Transverse colon (tissue), 4 donors: Measurements from ENCODE around the gene LMTK2.

Experiments used
- CTCF ChIP-seq, 5 experiments: fragments of 200-600 bp in 3 of 5; fragments of 450-650 bp in 2 of 5; sonication (generic) in 3 of 5; IDR thresholded peaks; 1 replicate in 2 of 5; 2 replicates in 3 of 5; pipeline ENCODE4 v1.5.1; 2016 to 2017; ENCODE audit warnings: antibody characterized with exemption in 5 of 5, inconsistent platforms in 3 of 5, mild to moderate bottlenecking in 2 of 5, moderate library complexity in 1 of 5
- EP300 ChIP-seq: sonication (generic); formaldehyde crosslinking; IDR thresholded peaks from one replicate; pipeline ENCODE4 v1.6.1; 2017; ENCODE audit warnings: antibody characterized with exemption, low read depth
- POLR2A ChIP-seq: fragments of 450-650 bp; IDR thresholded peaks from one replicate; pipeline ENCODE4 v1.6.1; 2016; ENCODE audit warnings: antibody characterized with exemption, mild to moderate bottlenecking, moderate library complexity
- POLR2AphosphoS5 ChIP-seq, 3 donors: sonication (generic); formaldehyde crosslinking; IDR thresholded peaks; one replicate each; pipeline ENCODE4 v1.6.1; 2016; ENCODE audit warnings: antibody characterized with exemption in 3 of 3

GRCh38 chr7:98228801-98229200 is 122.1 kb downstream of the LMTK2 start:
- TF ChIP-seq POLR2A = no peak
- TF ChIP-seq CTCF (IDR thresholded peaks at IDR 0.05) = no peak
- no peak for TF ChIP-seq EP300
- no peak for TF ChIP-seq POLR2AphosphoS5 (IDR thresholded peaks at IDR 0.05)
